K562 (cell line): ENCODE measurements around the gene TRIM37. TPM values are rescaled to one million over a fixed set of nuclear protein-coding genes. Genes with fewer than 3 reads are reported as not detected.
A peak's percentile ranks its signal among the peaks of the same experiment; 100 is the strongest.

Experiments used
- ARID1B ChIP-seq: fragments of 450-650 bp; IDR thresholded peaks from 2 replicates; pipeline ENCODE4 v1.6.1; 2016; ENCODE audit warnings: antibody characterized with exemption, mild to moderate bottlenecking, inconsistent platforms
- EP400 ChIP-seq: fragments of 450-650 bp; IDR thresholded peaks from 2 replicates; pipeline ENCODE4 v1.6.1; 2017; ENCODE audit warnings: antibody characterized with exemption, mild to moderate bottlenecking, moderate library complexity
- ESRRA ChIP-seq: fragments of 450-650 bp; IDR thresholded peaks from 2 replicates; pipeline ENCODE4 v1.6.1; 2014; ENCODE audit warnings: low read depth, mild to moderate bottlenecking, moderate library complexity, borderline replicate concordance
- ETS2 ChIP-seq: IDR thresholded peaks from 2 replicates; pipeline ENCODE4 v1.6.1; 2016; ENCODE audit warnings: borderline replicate concordance, missing genetic modification characterization, mild to moderate bottlenecking, moderate library complexity, missing compliant biosample characterization; ENCODE audit not compliant: poor library complexity, severe bottlenecking
- EWSR1 ChIP-seq: fragments of 450-650 bp; IDR thresholded peaks from 2 replicates; pipeline ENCODE4 v1.6.1; 2018; ENCODE audit warnings: borderline replicate concordance, mild to moderate bottlenecking, low read depth, moderate library complexity; ENCODE audit not compliant: partially characterized antibody
- KHSRP ChIP-seq: fragments of 450-650 bp; IDR thresholded peaks from 2 replicates; pipeline ENCODE4 v1.6.1; 2017
- KLF1 ChIP-seq: fragments of 450-650 bp; IDR thresholded peaks from 2 replicates; pipeline ENCODE4 v1.6.1; 2016; ENCODE audit warnings: missing genetic modification characterization, missing compliant biosample characterization
- MXI1 ChIP-seq: IDR thresholded peaks from 2 replicates; pipeline ENCODE4 v1.6.1; 2011; ENCODE audit warnings: low read depth, mild to moderate bottlenecking, improper control_type of control experiment, low read length
- NBN ChIP-seq: fragments of 450-650 bp; IDR thresholded peaks from 2 replicates; pipeline ENCODE4 v1.6.1; 2016; ENCODE audit warnings: low read depth, mild to moderate bottlenecking
- NR2F6 ChIP-seq: fragments of 450-650 bp; formaldehyde crosslinking; IDR thresholded peaks from 2 replicates; pipeline ENCODE4 v1.4.0; 2020; ENCODE audit warnings: mild to moderate bottlenecking
- NUFIP1 ChIP-seq: fragments of 450-650 bp; IDR thresholded peaks from 2 replicates; pipeline ENCODE4 v1.6.1; 2018; ENCODE audit not compliant: partially characterized antibody
- POLR2A ChIP-seq: fragments of 450-650 bp; conservative IDR thresholded peaks from 2 replicates; pipeline ENCODE4 v1.6.1; 2016
- PRMT5 ChIP-seq: sonication (generic); formaldehyde crosslinking; IDR thresholded peaks from 2 replicates; pipeline ENCODE4 v1.5.0; 2020; ENCODE audit warnings: missing genetic modification reagents
- PYGO2 ChIP-seq: fragments of 450-650 bp; IDR thresholded peaks from 2 replicates; pipeline ENCODE4 v1.6.1; 2016; ENCODE audit warnings: mild to moderate bottlenecking, missing genetic modification characterization, moderate library complexity, missing compliant biosample characterization
- RFX7 ChIP-seq: fragments of 250-450 bp; sonication (Bioruptor Pico); IDR thresholded peaks from 2 replicates; pipeline ENCODE4 v1.5.1; 2021; ENCODE audit warnings: mild to moderate bottlenecking
- RUNX1 ChIP-seq: sonication (generic); IDR thresholded peaks from 2 replicates; pipeline ENCODE4 v1.6.1; 2016; ENCODE audit warnings: antibody characterized with exemption, low read depth
- SP2 ChIP-seq: IDR thresholded peaks from 2 replicates; pipeline ENCODE4 v1.6.1; 2011; ENCODE audit warnings: mild to moderate bottlenecking, low read depth, low read length, moderate library complexity; ENCODE audit not compliant: poor library complexity, severe bottlenecking; ENCODE audit errors: extremely low read depth
- TAF1 ChIP-seq: IDR thresholded peaks from 2 replicates; pipeline ENCODE4 v1.6.1; 2011; ENCODE audit warnings: mild to moderate bottlenecking, low read length, moderate library complexity; ENCODE audit not compliant: insufficient read depth, control insufficient read depth, severe bottlenecking; ENCODE audit errors: extremely low read depth
- ZNF444 ChIP-seq: fragments of 250-450 bp; sonication (Bioruptor Pico); IDR thresholded peaks from 2 replicates; pipeline ENCODE4 v1.4.0; 2020; ENCODE audit warnings: mild to moderate bottlenecking, moderate library complexity
- ZNF57 ChIP-seq: fragments of 450-650 bp; formaldehyde crosslinking; IDR thresholded peaks from 2 replicates; pipeline ENCODE4 v1.4.0; 2020; ENCODE audit warnings: mild to moderate bottlenecking, moderate library complexity
- ZNF696 ChIP-seq: fragments of 250-450 bp; sonication (Bioruptor Pico); conservative IDR thresholded peaks from 2 replicates; pipeline ENCODE4 v1.4.0; 2020; ENCODE audit warnings: mild to moderate bottlenecking, moderate library complexity
- polyA plus RNA-seq, 8 experiments: library from polyadenylated mRNA; depleted of rRNA in 4 of 8; stranded (reverse) in 5 of 8; unstranded in 3 of 8; fragments of >200 nt; fragmentation: Nextera tagmentation in 2 of 8; fragmentation: Illumina TruSeq in 1 of 8; extraction: Ambion mirVana in 2 of 8; extraction: Trizol in 1 of 8; gene quantifications; 2 replicates each; pipeline versions ENCODE4 v1.2.1 to v1.2.3, GENCODE V29; 2011 to 2014; ENCODE audit warnings: inconsistent platforms in 1 of 8, missing spikeins in 1 of 8
- total RNA-seq, 7 experiments: library from RNA; depleted of rRNA in 6 of 7; stranded (reverse); fragments of >200 nt in 6 of 7; fragmentation: Illumina TruSeq in 2 of 7; extraction: Trizol in 2 of 7; gene quantifications; 2 replicates each; pipeline versions ENCODE4 v1.2.1 to v1.2.3, GENCODE V29; 2011 to 2021; ENCODE audit warnings: low replicate concordance in 1 of 7
- TF ChIP-seq, protein P1 (sequence below): fragments of 450-650 bp; formaldehyde crosslinking; IDR thresholded peaks from 2 replicates; pipeline ENCODE4 v1.4.0; 2020; ENCODE audit warnings: mild to moderate bottlenecking, moderate library complexity
- TF ChIP-seq, protein P2 (sequence below): sonication (generic); formaldehyde crosslinking; IDR thresholded peaks from 2 replicates; pipeline ENCODE4 v1.8.0; 2022; ENCODE audit warnings: missing genetic modification reagents, mild to moderate bottlenecking, moderate library complexity, borderline replicate concordance
- TF ChIP-seq, protein P3 (sequence below): sonication (generic); formaldehyde crosslinking; IDR thresholded peaks from 2 replicates; pipeline ENCODE4 v1.8.1; 2023; ENCODE audit warnings: mild to moderate bottlenecking, missing genetic modification reagents
- TF ChIP-seq, protein P4 (sequence below): sonication (generic); IDR thresholded peaks from 2 replicates; pipeline ENCODE4 v1.6.1; 2016

The TRIM37 gene
- total and polyA plus RNA-seq, 9 of the 15 experiments (the other 6 are each of a cell fraction or from before 2014, with no cell fraction given), result 4.5 to 31.4 (median 23.8) TPM

DNA sequence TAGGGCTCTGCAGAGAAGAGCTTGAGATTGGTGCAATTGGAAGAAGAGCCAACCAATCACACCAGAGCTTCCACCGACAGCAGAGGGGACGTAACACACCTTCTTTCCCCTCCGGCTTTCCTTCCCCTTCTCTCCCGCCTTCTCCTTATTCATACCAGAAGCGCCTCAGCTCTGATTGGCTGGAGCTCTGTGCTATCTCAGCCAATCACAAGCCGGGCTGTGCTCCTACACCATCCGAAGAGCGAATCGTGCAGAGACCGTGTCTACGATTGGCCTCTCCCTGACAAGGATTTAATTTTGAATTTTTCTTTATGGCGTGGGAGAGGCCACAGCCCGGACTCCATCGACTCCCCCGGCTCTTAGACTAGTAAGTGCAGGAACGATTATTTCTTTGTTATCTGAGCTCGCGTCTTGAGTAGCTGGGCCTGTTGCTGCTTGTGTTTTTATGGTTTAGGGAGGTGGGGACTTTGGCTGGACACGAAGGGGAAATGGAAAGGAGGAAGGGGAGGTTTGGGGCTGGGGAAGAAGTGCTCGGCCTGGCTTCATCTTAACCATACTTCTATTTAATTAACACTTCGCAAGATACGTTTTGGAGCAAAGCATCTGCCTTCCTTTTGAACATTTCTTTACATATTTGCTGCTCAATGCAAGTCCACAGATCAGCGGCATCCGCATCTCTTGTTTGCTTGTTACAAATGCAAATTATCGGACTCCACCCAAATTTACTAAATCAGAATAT, 48.9 kb upstream of the TRIM37 start, which contains the start of gene PRR11 (continued):
- TF ChIP-seq KHSRP (no peak), ETS2 (tag) (no peak), TAF1 (peak; percentile 91), ARID1B (peak; percentile 42; the same call in 1 of the 2 replicates), ZNF57 (CRISPR knock-in tag) (no peak), RUNX1 (no peak), EWSR1 (no peak), ZNF444 (no peak), NUFIP1 (no peak), ESRRA (no peak), MXI1 (no peak), NBN (peak; percentile 89; the same call in 1 of the 2 replicates), RFX7 (CRISPR knock-in tag) (no peak), EP400 (peak; percentile 87), ZNF696 (CRISPR knock-in tag) (no peak), PRMT5 (CRISPR knock-in tag) (no peak), NR2F6 (CRISPR knock-in tag) (no peak), PYGO2 (tag) (no peak), KLF1 (tag) (no peak), SP2 (no peak), POLR2A (peak; percentile 74)
- TF ChIP-seq, protein P1, sequence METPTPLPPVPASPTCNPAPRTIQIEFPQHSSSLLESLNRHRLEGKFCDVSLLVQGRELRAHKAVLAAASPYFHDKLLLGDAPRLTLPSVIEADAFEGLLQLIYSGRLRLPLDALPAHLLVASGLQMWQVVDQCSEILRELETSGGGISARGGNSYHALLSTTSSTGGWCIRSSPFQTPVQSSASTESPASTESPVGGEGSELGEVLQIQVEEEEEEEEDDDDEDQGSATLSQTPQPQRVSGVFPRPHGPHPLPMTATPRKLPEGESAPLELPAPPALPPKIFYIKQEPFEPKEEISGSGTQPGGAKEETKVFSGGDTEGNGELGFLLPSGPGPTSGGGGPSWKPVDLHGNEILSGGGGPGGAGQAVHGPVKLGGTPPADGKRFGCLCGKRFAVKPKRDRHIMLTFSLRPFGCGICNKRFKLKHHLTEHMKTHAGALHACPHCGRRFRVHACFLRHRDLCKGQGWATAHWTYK (CRISPR knock-in tag), result no peak
- TF ChIP-seq, protein P2, sequence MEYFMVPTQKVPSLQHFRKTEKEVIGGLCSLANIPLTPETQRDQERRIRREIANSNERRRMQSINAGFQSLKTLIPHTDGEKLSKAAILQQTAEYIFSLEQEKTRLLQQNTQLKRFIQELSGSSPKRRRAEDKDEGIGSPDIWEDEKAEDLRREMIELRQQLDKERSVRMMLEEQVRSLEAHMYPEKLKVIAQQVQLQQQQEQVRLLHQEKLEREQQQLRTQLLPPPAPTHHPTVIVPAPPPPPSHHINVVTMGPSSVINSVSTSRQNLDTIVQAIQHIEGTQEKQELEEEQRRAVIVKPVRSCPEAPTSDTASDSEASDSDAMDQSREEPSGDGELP, result peak; percentile 60; the same call in 1 of the 2 replicates
- TF ChIP-seq, protein P3, sequence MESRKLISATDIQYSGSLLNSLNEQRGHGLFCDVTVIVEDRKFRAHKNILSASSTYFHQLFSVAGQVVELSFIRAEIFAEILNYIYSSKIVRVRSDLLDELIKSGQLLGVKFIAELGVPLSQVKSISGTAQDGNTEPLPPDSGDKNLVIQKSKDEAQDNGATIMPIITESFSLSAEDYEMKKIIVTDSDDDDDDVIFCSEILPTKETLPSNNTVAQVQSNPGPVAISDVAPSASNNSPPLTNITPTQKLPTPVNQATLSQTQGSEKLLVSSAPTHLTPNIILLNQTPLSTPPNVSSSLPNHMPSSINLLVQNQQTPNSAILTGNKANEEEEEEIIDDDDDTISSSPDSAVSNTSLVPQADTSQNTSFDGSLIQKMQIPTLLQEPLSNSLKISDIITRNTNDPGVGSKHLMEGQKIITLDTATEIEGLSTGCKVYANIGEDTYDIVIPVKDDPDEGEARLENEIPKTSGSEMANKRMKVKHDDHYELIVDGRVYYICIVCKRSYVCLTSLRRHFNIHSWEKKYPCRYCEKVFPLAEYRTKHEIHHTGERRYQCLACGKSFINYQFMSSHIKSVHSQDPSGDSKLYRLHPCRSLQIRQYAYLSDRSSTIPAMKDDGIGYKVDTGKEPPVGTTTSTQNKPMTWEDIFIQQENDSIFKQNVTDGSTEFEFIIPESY, result no peak
- TF ChIP-seq, protein P4, sequence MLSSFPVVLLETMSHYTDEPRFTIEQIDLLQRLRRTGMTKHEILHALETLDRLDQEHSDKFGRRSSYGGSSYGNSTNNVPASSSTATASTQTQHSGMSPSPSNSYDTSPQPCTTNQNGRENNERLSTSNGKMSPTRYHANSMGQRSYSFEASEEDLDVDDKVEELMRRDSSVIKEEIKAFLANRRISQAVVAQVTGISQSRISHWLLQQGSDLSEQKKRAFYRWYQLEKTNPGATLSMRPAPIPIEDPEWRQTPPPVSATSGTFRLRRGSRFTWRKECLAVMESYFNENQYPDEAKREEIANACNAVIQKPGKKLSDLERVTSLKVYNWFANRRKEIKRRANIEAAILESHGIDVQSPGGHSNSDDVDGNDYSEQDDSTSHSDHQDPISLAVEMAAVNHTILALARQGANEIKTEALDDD, result peak; percentile 87
